GM21529 (cell line): ENCODE results near the gene PDIK1L.
A peak's percentile ranks its signal among the peaks of the same experiment; 100 is the strongest.

Experiments
- ATAC-seq: cut with Tn5 transposase; IDR thresholded peaks from one replicate; pipeline ENCODE4 v1.9.1; 2021; ENCODE audit not compliant: unreplicated experiment

The PDIK1L gene

GRCh38 chr1:26169198-26169554 is 57.6 kb downstream of the PDIK1L start:
- no peak for ATAC-seq

GRCh38 chr1:26169669-26170471 is 58.2 kb downstream of the PDIK1L start, which contains the start of gene ZNF593:
Gene ZNF593, plus strand, starts transcription at chr1:26169908. Its CDS starts 76 bp downstream, at chr1:26169984.
- peak; percentile 88 for ATAC-seq

GRCh38 chr1:26170472-26170821 is 58.8 kb downstream of the PDIK1L start:
- no peak for ATAC-seq

GRCh38 chr1:26171084-26172072 is 59.8 kb downstream of the PDIK1L start, which contains the start of gene ZNF593OS:
Gene ZNF593OS, minus strand, starts transcription at chr1:26171832. Its CDS starts 171 bp downstream, at chr1:26171661.
- ATAC-seq = no peak
